ENCODE measurements around the gene SLC6A19.

SLC6A19 gene

DNA sequence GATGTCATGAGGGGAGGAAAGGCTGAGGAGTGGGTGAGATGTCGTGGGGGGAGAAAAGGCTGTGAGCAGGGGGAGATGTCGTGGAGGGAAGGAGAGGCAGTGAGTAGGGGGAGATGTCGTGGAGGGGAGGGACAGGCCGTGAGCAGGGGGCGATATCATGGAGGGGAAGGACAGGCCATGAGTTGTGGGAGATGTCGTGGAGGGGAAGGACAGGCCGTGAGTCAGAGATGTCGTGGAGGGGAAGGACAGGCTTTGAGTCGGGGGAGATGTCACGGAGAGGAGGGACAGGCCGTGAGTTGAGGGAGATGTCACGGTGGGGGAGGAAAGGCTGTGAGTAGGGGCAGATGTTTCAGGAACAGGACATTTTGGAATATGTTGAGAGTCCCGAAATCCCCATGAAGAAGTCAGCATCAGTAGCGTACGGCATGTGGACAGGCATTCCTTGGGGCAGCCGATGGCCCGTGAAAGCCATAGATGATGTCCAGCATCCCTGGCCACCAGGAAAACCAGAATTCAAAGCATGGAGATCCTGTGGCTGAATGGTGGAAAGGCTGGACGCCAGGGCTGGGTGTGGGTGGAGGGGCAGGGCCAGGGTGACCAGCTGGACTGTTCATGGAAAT is 8.3 kb upstream of the SLC6A19 start:
- H3K9ac ChIP-seq (ENCODE audit: low read length), result no peak overlapping the region
- H3K4me3 ChIP-seq (ENCODE audit: low read length), result no peak overlapping the region
- H4K5ac ChIP-seq (ENCODE audit: low read length), result no peak overlapping the region
- H4K8ac ChIP-seq (ENCODE audit: low read depth, low read length), result no peak overlapping the region
- H3K4me1 ChIP-seq (ENCODE audit: control insufficient read depth, low read depth, low read length), result no peaks in the 10 kb centered on the region
- no peak for DNase-seq
- H2BK120ac ChIP-seq (ENCODE audit: low read depth, low read length), result no peak overlapping the region
- H3K79me2 ChIP-seq (ENCODE audit: control insufficient read depth, insufficient read depth, low read length), result no peaks in the 10 kb centered on the region
- no peaks in the 10 kb centered on the region for H3K79me1 ChIP-seq (ENCODE audit: low read length)
- no CpG with 5 or more reads among the region's 18 CpGs for WGBS (ENCODE audit: extremely low coverage, insufficient coverage, low lambda C conversion rate)
- no peak overlapping the region for H3K18ac ChIP-seq (ENCODE audit: low read length)
- no peak overlapping the region for H3K4me2 ChIP-seq (ENCODE audit: low read length)
- H3K27ac ChIP-seq (ENCODE audit: low read depth, low read length), result no peak overlapping the region
- H3K36me3 ChIP-seq (ENCODE audit: control insufficient read depth, insufficient read depth, low read length), result no peaks in the 10 kb centered on the region
- H2AK5ac ChIP-seq (ENCODE audit: low read length), result no peak overlapping the region
- no peaks in the 10 kb centered on the region for H3K27me3 ChIP-seq (ENCODE audit: insufficient read depth, low read length, poor library complexity)
- H2BK15ac ChIP-seq (replicated peaks; ENCODE audit: low read depth), result no peak overlapping the region
- no peak overlapping the region for H2BK5ac ChIP-seq (ENCODE audit: low read length)
- H3K4ac ChIP-seq (ENCODE audit: low read depth, low read length), result no peak overlapping the region
- no peak overlapping the region for H3K56ac ChIP-seq (ENCODE audit: low read length)
- H3K23ac ChIP-seq (ENCODE audit: low read length), result no peak overlapping the region

DNA sequence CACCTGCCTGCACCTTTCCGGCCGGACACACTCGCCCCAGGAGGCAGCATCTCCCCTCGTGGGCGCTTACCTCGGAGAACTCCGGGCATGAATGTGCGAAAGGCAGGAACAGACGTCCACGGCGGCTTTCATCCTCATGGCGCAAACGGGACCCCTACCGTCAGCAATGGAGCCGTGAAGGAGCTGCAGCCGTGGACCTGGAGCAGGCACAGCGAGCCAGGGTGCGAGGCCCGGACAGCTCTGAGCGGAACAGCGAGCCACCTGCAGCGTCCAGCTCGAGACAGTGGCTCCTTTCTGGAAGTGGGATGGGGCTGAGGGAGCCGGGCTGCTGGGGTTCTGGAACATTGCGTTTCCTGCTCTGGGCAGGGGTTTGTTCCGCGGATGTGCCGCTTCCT is 7.8 kb upstream of the SLC6A19 start:
- Histone ChIP-seq H2AK5ac (ENCODE audit: low read length) (no peak overlapping the region), H2BK120ac (ENCODE audit: low read depth, low read length) (no peak overlapping the region), H3K4me3 (ENCODE audit: low read length) (no peak overlapping the region), H3K79me1 (ENCODE audit: low read length) (no peaks in the 10 kb centered on the region), H3K23ac (ENCODE audit: low read length) (no peak overlapping the region), H4K5ac (ENCODE audit: low read length) (no peak overlapping the region), H3K9ac (ENCODE audit: low read length) (no peak overlapping the region), H3K79me2 (ENCODE audit: control insufficient read depth, insufficient read depth, low read length) (no peaks in the 10 kb centered on the region), H2BK15ac (replicated peaks; ENCODE audit: low read depth) (no peak overlapping the region), H3K56ac (ENCODE audit: low read length) (no peak overlapping the region), H4K8ac (ENCODE audit: low read depth, low read length) (no peak overlapping the region), H3K18ac (ENCODE audit: low read length) (no peak overlapping the region), H3K4ac (ENCODE audit: low read depth, low read length) (no peak overlapping the region), H3K4me1 (ENCODE audit: control insufficient read depth, low read depth, low read length) (no peaks in the 10 kb centered on the region), H3K27me3 (ENCODE audit: insufficient read depth, low read length, poor library complexity) (no peaks in the 10 kb centered on the region), H3K27ac (ENCODE audit: low read depth, low read length) (no peak overlapping the region), H2BK5ac (ENCODE audit: low read length) (no peak overlapping the region), H3K4me2 (ENCODE audit: low read length) (no peak overlapping the region), H3K36me3 (ENCODE audit: control insufficient read depth, insufficient read depth, low read length) (no peaks in the 10 kb centered on the region)
- no peak for DNase-seq
- WGBS (ENCODE audit: extremely low coverage, insufficient coverage, low lambda C conversion rate), result no CpG with 5 or more reads among the region's 28 CpGs

DNA sequence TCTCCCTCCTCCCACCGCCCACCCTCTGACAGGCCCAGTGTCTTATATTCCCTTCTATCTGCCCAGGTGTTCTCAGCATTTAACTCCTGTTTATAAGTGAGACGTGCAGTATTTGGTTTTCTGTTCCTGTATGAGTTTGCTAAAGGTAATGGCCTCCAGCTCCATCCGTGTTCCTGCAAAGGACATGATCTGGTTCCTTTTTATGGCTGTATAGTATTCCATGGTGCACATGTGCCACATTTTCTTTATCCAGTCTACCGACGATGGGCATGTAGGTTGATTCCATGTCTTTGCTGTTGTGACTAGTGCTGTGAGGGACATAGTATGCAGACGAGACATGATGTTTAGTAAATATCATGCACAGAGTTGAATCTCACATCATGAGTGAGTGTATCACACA is 7.0 kb upstream of the SLC6A19 start:
- Histone ChIP-seq H3K23ac (ENCODE audit: low read length) (no peak overlapping the region), H3K27ac (ENCODE audit: low read depth, low read length) (no peak overlapping the region), H3K18ac (ENCODE audit: low read length) (no peak overlapping the region), H2BK120ac (ENCODE audit: low read depth, low read length) (no peak overlapping the region), H3K4me3 (ENCODE audit: low read length) (no peak overlapping the region), H2AK5ac (ENCODE audit: low read length) (no peak overlapping the region), H3K4me1 (ENCODE audit: control insufficient read depth, low read depth, low read length) (no peaks in the 10 kb centered on the region), H4K5ac (ENCODE audit: low read length) (no peak overlapping the region), H3K56ac (ENCODE audit: low read length) (no peak overlapping the region), H3K4ac (ENCODE audit: low read depth, low read length) (no peak overlapping the region), H3K79me2 (ENCODE audit: control insufficient read depth, insufficient read depth, low read length) (no peaks in the 10 kb centered on the region), H2BK15ac (replicated peaks; ENCODE audit: low read depth) (no peak overlapping the region), H4K8ac (ENCODE audit: low read depth, low read length) (no peak overlapping the region), H3K9ac (ENCODE audit: low read length) (no peak overlapping the region), H3K4me2 (ENCODE audit: low read length) (no peak overlapping the region), H3K36me3 (ENCODE audit: control insufficient read depth, insufficient read depth, low read length) (no peaks in the 10 kb centered on the region), H2BK5ac (ENCODE audit: low read length) (no peak overlapping the region), H3K27me3 (ENCODE audit: insufficient read depth, low read length, poor library complexity) (no peaks in the 10 kb centered on the region), H3K79me1 (ENCODE audit: low read length) (no peaks in the 10 kb centered on the region)
- DNase-seq, result no peak
- WGBS (ENCODE audit: extremely low coverage, insufficient coverage, low lambda C conversion rate), result no CpG with 5 or more reads among the region's 6 CpGs

DNA sequence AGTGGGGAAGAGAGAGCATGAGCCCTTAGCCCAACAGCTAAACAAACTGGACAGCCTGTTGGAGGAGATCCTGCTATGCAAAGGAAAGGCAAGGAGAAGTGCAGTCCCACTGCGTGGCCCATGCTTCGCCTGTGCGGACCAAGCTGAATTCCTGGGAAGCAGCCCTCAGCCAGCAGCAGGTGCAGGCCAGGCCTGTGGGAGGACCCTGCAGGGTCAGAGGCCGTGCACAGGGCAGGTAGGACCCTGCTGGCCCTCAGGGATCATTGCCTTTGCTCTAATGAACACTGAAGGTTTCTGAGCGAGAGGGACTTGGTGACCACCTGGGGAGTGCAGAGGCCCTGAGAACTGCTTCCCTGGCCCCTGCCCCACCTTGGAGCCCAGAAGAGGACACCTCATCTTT is 6.0 kb upstream of the SLC6A19 start:
- H3K79me1 ChIP-seq (ENCODE audit: low read length), result no peaks in the 10 kb centered on the region
- no peak overlapping the region for H2AK5ac ChIP-seq (ENCODE audit: low read length)
- no peak overlapping the region for H2BK5ac ChIP-seq (ENCODE audit: low read length)
- H2BK15ac ChIP-seq (replicated peaks; ENCODE audit: low read depth), result no peak overlapping the region
- H4K8ac ChIP-seq (ENCODE audit: low read depth, low read length), result no peak overlapping the region
- no peak overlapping the region for H3K4ac ChIP-seq (ENCODE audit: low read depth, low read length)
- no peak overlapping the region for H3K9ac ChIP-seq (ENCODE audit: low read length)
- no peak overlapping the region for H3K56ac ChIP-seq (ENCODE audit: low read length)
- H3K36me3 ChIP-seq (ENCODE audit: control insufficient read depth, insufficient read depth, low read length), result no peaks in the 10 kb centered on the region
- WGBS (ENCODE audit: extremely low coverage, insufficient coverage, low lambda C conversion rate), result no CpG with 5 or more reads among the region's 5 CpGs
- no peaks in the 10 kb centered on the region for H3K79me2 ChIP-seq (ENCODE audit: control insufficient read depth, insufficient read depth, low read length)
- no peak overlapping the region for H3K4me3 ChIP-seq (ENCODE audit: low read length)
- no peaks in the 10 kb centered on the region for H3K27me3 ChIP-seq (ENCODE audit: insufficient read depth, low read length, poor library complexity)
- no peak for DNase-seq
- no peak overlapping the region for H3K23ac ChIP-seq (ENCODE audit: low read length)
- no peak overlapping the region for H3K18ac ChIP-seq (ENCODE audit: low read length)
- no peaks in the 10 kb centered on the region for H3K4me1 ChIP-seq (ENCODE audit: control insufficient read depth, low read depth, low read length)
- H2BK120ac ChIP-seq (ENCODE audit: low read depth, low read length), result no peak overlapping the region
- no peak overlapping the region for H3K4me2 ChIP-seq (ENCODE audit: low read length)
- no peak overlapping the region for H3K27ac ChIP-seq (ENCODE audit: low read depth, low read length)
- H4K5ac ChIP-seq (ENCODE audit: low read length), result no peak overlapping the region

DNA sequence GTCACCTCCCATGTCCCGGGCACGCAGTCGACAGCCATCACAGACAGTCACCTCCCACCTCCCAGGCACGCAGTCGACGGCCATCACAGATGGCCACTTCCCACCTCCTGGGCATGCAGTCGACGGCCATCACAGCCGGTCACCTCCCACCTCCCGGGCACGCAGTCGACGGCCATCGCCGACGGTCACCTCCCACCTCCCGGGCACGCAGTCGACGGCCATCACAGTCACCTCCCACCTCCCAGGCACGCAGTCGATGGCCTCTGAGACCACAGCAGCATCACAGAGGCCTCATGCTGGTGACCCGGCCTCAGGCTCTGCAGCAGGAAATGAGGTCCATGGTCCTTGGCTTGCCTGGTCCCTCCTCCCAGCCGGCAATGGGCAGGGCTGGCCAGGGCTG is 5.5 kb upstream of the SLC6A19 start:
- Histone ChIP-seq H3K27me3 (ENCODE audit: insufficient read depth, low read length, poor library complexity) (no peaks in the 10 kb centered on the region), H3K27ac (ENCODE audit: low read depth, low read length) (no peak overlapping the region), H2BK5ac (ENCODE audit: low read length) (no peak overlapping the region), H3K4me2 (ENCODE audit: low read length) (no peak overlapping the region), H3K4me3 (ENCODE audit: low read length) (no peak overlapping the region), H4K8ac (ENCODE audit: low read depth, low read length) (no peak overlapping the region), H3K4me1 (ENCODE audit: control insufficient read depth, low read depth, low read length) (no peaks in the 10 kb centered on the region), H2BK15ac (replicated peaks; ENCODE audit: low read depth) (no peak overlapping the region), H2AK5ac (ENCODE audit: low read length) (no peak overlapping the region), H3K36me3 (ENCODE audit: control insufficient read depth, insufficient read depth, low read length) (no peaks in the 10 kb centered on the region), H3K9ac (ENCODE audit: low read length) (no peak overlapping the region), H3K56ac (ENCODE audit: low read length) (no peak overlapping the region), H2BK120ac (ENCODE audit: low read depth, low read length) (no peak overlapping the region), H3K23ac (ENCODE audit: low read length) (no peak overlapping the region), H3K4ac (ENCODE audit: low read depth, low read length) (no peak overlapping the region), H3K18ac (ENCODE audit: low read length) (no peak overlapping the region), H3K79me1 (ENCODE audit: low read length) (no peaks in the 10 kb centered on the region), H4K5ac (ENCODE audit: low read length) (no peak overlapping the region), H3K79me2 (ENCODE audit: control insufficient read depth, insufficient read depth, low read length) (no peaks in the 10 kb centered on the region)
- DNase-seq, result no peak
- WGBS (ENCODE audit: extremely low coverage, insufficient coverage, low lambda C conversion rate), result no CpG with 5 or more reads among the region's 24 CpGs

DNA sequence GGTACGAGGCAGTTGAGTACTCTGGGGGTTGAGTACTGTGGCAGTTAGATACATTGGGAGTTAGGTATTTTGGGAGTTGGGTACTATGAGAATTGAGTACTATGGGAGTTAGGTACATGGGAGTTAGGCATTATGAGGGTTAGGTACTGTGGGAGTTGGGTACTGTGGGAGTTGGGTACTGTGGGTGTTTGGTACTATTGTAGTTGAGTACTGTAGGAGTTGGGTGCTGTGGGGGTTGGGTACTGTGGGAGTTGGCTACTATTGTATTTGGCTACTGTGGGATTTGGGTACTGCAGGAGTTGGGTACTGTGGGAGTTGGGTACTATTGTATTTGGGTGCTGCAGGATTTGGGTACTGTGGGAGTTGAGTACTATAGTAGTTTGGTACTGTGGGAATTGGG is 4.8 kb upstream of the SLC6A19 start:
- H3K9ac ChIP-seq (ENCODE audit: low read length), result no peak overlapping the region
- no peak overlapping the region for H3K4me3 ChIP-seq (ENCODE audit: low read length)
- H3K4me1 ChIP-seq (ENCODE audit: control insufficient read depth, low read depth, low read length), result no peaks in the 10 kb centered on the region
- no peak overlapping the region for H3K27ac ChIP-seq (ENCODE audit: low read depth, low read length)
- no peaks in the 10 kb centered on the region for H3K36me3 ChIP-seq (ENCODE audit: control insufficient read depth, insufficient read depth, low read length)
- no peaks in the 10 kb centered on the region for H3K79me1 ChIP-seq (ENCODE audit: low read length)
- no peak overlapping the region for H2BK120ac ChIP-seq (ENCODE audit: low read depth, low read length)
- H3K79me2 ChIP-seq (ENCODE audit: control insufficient read depth, insufficient read depth, low read length), result no peaks in the 10 kb centered on the region
- no peak overlapping the region for H3K56ac ChIP-seq (ENCODE audit: low read length)
- no peak overlapping the region for H2BK5ac ChIP-seq (ENCODE audit: low read length)
- no peak overlapping the region for H3K4me2 ChIP-seq (ENCODE audit: low read length)
- H3K4ac ChIP-seq (ENCODE audit: low read depth, low read length), result no peak overlapping the region
- H4K8ac ChIP-seq (ENCODE audit: low read depth, low read length), result no peak overlapping the region
- WGBS (ENCODE audit: extremely low coverage, insufficient coverage, low lambda C conversion rate), result no CpG with 5 or more reads among the region's 1 CpG
- H3K27me3 ChIP-seq (ENCODE audit: insufficient read depth, low read length, poor library complexity), result no peaks in the 10 kb centered on the region
- H2BK15ac ChIP-seq (replicated peaks; ENCODE audit: low read depth), result no peak overlapping the region
- no peak for DNase-seq
- H3K18ac ChIP-seq (ENCODE audit: low read length), result no peak overlapping the region
- H4K5ac ChIP-seq (ENCODE audit: low read length), result no peak overlapping the region
- H2AK5ac ChIP-seq (ENCODE audit: low read length), result no peak overlapping the region
- no peak overlapping the region for H3K23ac ChIP-seq (ENCODE audit: low read length)

Data from mesendoderm (in vitro differentiated cells).